Type B pancreatic cell (in vitro differentiated cells): Measurements from ENCODE around the gene MOB3B. TPM values are rescaled to one million over a fixed set of nuclear protein-coding genes. Genes with fewer than 3 reads are reported as not detected.

Source experiments
- DNase-seq: peaks from one replicate; pipeline ENCODE4 v3.0.0; 2021; ENCODE audit warnings: mixed read lengths; ENCODE audit not compliant: unreplicated experiment; ENCODE audit errors: extremely low spot score
- H3K27ac Mint-ChIP-seq: 2 replicates; pipeline ENCODE4 v1.8.0; 2021; ENCODE audit warnings: mild to moderate bottlenecking, mixed read lengths
- H3K27me3 Mint-ChIP-seq: 2 replicates; pipeline ENCODE4 v1.8.0; 2021; ENCODE audit warnings: mixed read lengths
- H3K36me3 Mint-ChIP-seq: 2 replicates; pipeline ENCODE4 v1.8.0; 2021; ENCODE audit warnings: mixed read lengths
- H3K4me1 Mint-ChIP-seq: one replicate; pipeline ENCODE4 v1.8.0; 2021; ENCODE audit warnings: mixed read lengths; ENCODE audit not compliant: unreplicated experiment
- H3K4me3 Mint-ChIP-seq: 2 replicates; pipeline ENCODE4 v1.8.0; 2021; ENCODE audit warnings: mild to moderate bottlenecking, mixed read lengths
- H3K9me3 Mint-ChIP-seq: 2 replicates; pipeline ENCODE4 v1.8.0; 2021; ENCODE audit warnings: mixed read lengths
- total RNA-seq: library from RNA; stranded (reverse); gene quantifications from 2 replicates; pipeline ENCODE4 v1.2.1, GENCODE V29; 2021; ENCODE audit warnings: low replicate concordance
- TF ChIP-seq, protein P1 (sequence below): fragments of 200-600 bp; sonication (generic); conservative IDR thresholded peaks from 2 replicates; pipeline ENCODE4 v1.5.0; 2021; ENCODE audit warnings: antibody characterized with exemption, mild to moderate bottlenecking

MOB3B gene
- total RNA-seq, 1 donor from 2014 or later, result 27.5 TPM

DNA sequence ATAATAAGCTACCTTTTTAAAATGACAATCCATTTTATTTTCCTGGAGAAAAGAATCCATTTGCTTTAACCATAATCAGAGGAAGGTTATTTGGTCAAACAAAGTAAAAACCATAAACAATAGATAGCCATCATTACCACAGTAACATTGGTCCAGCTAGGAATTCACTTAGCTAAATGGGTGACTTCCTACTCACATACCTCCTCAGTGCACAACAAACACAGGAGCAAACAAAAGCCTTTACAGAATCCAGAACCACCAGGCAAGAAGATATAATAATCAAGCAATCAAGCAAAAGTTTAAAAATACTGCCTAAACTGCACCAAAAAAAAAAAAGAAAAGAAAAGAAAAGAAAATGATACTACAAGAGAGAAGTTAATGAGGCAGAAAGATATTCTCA, 6.5 kb downstream of the MOB3B start:
- H3K9me3 Mint-ChIP-seq, result no peaks in the 10 kb centered on the region
- no peak overlapping the region for H3K4me3 Mint-ChIP-seq
- no peaks in the 10 kb centered on the region for H3K27me3 Mint-ChIP-seq
- no peak overlapping the region for H3K27ac Mint-ChIP-seq
- DNase-seq, result no peak
- peaks cover 10% of the 10 kb centered on the region for H3K4me1 Mint-ChIP-seq
- peaks cover 16% of the 10 kb centered on the region for H3K36me3 Mint-ChIP-seq
- TF ChIP-seq, protein P1, sequence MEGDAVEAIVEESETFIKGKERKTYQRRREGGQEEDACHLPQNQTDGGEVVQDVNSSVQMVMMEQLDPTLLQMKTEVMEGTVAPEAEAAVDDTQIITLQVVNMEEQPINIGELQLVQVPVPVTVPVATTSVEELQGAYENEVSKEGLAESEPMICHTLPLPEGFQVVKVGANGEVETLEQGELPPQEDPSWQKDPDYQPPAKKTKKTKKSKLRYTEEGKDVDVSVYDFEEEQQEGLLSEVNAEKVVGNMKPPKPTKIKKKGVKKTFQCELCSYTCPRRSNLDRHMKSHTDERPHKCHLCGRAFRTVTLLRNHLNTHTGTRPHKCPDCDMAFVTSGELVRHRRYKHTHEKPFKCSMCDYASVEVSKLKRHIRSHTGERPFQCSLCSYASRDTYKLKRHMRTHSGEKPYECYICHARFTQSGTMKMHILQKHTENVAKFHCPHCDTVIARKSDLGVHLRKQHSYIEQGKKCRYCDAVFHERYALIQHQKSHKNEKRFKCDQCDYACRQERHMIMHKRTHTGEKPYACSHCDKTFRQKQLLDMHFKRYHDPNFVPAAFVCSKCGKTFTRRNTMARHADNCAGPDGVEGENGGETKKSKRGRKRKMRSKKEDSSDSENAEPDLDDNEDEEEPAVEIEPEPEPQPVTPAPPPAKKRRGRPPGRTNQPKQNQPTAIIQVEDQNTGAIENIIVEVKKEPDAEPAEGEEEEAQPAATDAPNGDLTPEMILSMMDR, result no peak

DNA sequence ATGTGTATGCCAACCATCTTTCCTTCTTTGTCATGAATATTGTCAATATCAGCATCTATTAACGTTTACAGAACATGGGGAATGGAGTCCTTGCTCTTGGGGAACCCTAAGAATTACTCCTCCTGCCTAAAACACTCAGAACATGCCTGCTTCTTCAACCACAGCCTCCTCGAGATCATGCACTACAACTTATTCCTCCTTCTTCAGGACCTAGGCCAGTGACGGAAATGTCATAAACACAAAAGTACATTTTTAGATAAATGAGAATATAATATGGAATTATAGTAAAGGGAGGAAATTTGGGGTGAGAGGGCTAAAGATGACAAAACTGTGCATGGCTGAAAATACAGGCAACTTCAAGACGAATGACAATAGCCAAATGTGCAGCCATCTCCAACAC, 8.6 kb downstream of the MOB3B start:
- no peaks in the 10 kb centered on the region for H3K9me3 Mint-ChIP-seq
- TF ChIP-seq, protein P1, result no peak
- H3K4me3 Mint-ChIP-seq, result no peak overlapping the region
- no peak for DNase-seq
- no peaks in the 10 kb centered on the region for H3K27me3 Mint-ChIP-seq
- peaks cover 23% of the 10 kb centered on the region for H3K36me3 Mint-ChIP-seq
- H3K27ac Mint-ChIP-seq, result no peak overlapping the region
- H3K4me1 Mint-ChIP-seq, result no peaks in the 10 kb centered on the region

DNA sequence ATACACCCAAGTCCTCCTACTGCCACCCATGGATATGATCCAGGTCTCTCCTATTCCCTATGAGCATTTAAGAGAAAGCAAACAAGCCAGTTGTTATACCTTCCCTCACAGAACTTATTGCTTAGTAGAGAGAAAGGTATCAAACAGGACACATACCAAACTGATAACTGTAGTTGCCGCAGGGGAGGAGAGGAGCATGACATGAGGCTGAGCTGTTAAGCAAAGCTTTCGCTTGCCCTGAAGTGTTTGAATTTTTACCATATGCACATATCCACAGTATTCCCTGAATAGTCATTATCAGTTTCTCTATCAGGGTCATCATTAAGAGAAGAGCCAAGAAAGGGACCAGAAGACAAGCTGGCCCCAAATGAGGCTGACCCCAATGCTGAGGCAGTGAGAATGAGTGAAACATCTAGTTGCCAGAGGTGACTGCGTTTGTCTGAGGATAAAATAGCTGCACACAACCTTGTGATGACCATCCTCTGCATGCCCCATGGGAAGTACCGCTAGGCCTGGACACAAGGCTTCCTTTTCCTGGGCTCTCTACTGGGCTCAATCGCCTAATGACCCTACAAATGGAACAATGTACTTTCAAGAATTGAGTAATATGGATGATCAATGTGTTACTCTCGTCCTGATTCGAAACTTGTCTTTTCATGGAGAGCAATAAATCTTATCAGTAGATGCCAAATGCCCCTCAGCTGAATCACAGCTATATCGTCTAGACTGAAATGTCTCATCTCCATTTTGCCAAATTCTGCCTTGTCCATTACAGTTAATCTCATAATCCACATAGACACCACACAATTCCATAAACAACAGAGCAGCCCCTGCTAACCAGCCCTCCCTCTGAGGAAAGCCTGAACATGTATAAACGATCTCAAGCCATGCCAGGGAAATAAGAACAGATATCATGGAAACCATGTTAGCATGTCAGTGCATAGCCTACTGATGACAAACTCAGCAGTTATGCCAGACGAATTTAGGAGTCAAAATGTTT, 9.8 kb downstream of the MOB3B start:
- no peak overlapping the region for H3K27ac Mint-ChIP-seq
- H3K4me1 Mint-ChIP-seq, result no peaks in the 10 kb centered on the region
- no peak overlapping the region for H3K4me3 Mint-ChIP-seq
- peaks cover 27% of the 10 kb centered on the region for H3K36me3 Mint-ChIP-seq
- no peaks in the 10 kb centered on the region for H3K9me3 Mint-ChIP-seq
- DNase-seq, result no peak
- TF ChIP-seq, protein P1, result no peak
- no peaks in the 10 kb centered on the region for H3K27me3 Mint-ChIP-seq

DNA sequence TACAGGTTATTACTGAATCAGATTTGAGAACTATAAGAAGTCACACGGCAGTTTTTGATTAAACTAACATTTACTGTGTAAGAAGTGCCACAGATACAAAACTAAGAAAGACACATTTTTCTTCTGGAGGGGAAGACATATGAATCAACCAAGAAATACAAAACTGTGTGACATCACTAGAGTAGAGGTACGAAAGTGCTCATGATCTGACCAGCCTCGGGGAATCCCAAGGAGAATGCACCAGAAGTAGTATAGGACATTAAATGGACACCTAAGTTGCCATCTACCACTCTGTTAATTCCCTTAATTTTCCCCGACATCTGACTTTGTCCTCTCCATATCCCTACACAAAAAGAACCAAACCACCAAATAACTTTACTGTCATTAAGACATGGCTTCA, 10.8 kb downstream of the MOB3B start:
- no peak overlapping the region for H3K27ac Mint-ChIP-seq
- H3K4me3 Mint-ChIP-seq, result no peak overlapping the region
- peaks cover 27% of the 10 kb centered on the region for H3K36me3 Mint-ChIP-seq
- H3K27me3 Mint-ChIP-seq, result no peaks in the 10 kb centered on the region
- TF ChIP-seq, protein P1, result no peak
- no peak for DNase-seq
- H3K9me3 Mint-ChIP-seq, result no peaks in the 10 kb centered on the region
- no peaks in the 10 kb centered on the region for H3K4me1 Mint-ChIP-seq

DNA sequence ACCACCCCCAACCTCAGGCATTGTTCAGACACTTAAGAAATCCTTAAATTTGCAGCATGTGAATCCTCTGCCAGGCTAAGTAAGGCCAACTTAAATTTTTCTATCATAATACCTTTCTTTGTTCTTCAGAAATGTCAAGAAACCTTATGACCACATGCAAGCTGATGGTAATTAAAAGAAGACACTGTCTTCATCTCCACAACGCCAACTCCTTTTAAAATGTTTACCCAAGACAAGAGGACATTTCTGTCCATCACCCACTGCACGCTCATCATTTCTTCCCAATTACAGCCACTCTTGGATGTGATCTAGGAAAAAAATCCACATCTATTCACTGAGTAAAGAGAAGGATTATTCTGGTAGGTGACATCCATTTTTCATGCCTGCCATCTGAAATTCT, 11.6 kb downstream of the MOB3B start:
- DNase-seq, result no peak
- no peak overlapping the region for H3K27ac Mint-ChIP-seq
- no peaks in the 10 kb centered on the region for H3K27me3 Mint-ChIP-seq
- TF ChIP-seq, protein P1, result no peak
- H3K4me3 Mint-ChIP-seq, result no peak overlapping the region
- H3K4me1 Mint-ChIP-seq, result no peaks in the 10 kb centered on the region
- H3K36me3 Mint-ChIP-seq, result peaks cover 27% of the 10 kb centered on the region
- no peaks in the 10 kb centered on the region for H3K9me3 Mint-ChIP-seq
